Measurements from ENCODE around the gene ZNF549.

- TF ChIP-seq CTCF (IDR thresholded peaks at IDR 0.05): no peak
- no peak for TF ChIP-seq POLR2A (IDR thresholded peaks at IDR 0.05)
Measured at GRCh38 chr19:57558525-57558924, 31.4 kb downstream of the ZNF549 start.
